Uterus (tissue), 4 donors: ENCODE measurements around the gene SRC. TPM values are rescaled to one million over a fixed set of nuclear protein-coding genes. Genes with fewer than 3 reads are reported as not detected.

Experiments
- DNase-seq, 2 donors: peaks; one replicate each; pipeline ENCODE4 v3.0.0-alpha.2; 2019 to 2020
- H3K27ac ChIP-seq, 2 donors: fragments of 200-600 bp; sonication (generic); 1 replicate in 1 of 2; 2 replicates in 1 of 2; pipeline ENCODE4 v1.5.1; 2016 to 2018
- H3K27me3 ChIP-seq, 2 donors: fragments of 200-600 bp; sonication (generic); one replicate each; pipeline ENCODE4 v1.5.1; 2018 to 2019; ENCODE audit warnings: control low read depth in 1 of 2
- H3K36me3 ChIP-seq, 2 donors: fragments of 200-600 bp; sonication (generic); one replicate each; pipeline ENCODE4 v1.5.1; 2019; ENCODE audit warnings: control low read depth in 1 of 2
- H3K4me1 ChIP-seq, 2 donors: fragments of 200-600 bp; sonication (generic); one replicate each; pipeline ENCODE4 v1.5.1; 2018 to 2019; ENCODE audit warnings: control low read depth in 1 of 2
- H3K4me3 ChIP-seq, 2 donors: fragments of 200-600 bp; sonication (generic); 1 replicate in 1 of 2; 2 replicates in 1 of 2; pipeline ENCODE4 v1.5.1; 2018 to 2019; ENCODE audit warnings: mild to moderate bottlenecking in 1 of 2
- H3K9me3 ChIP-seq, 2 donors: fragments of 200-600 bp; sonication (generic); one replicate each; pipeline ENCODE4 v1.5.1; 2019; ENCODE audit warnings: control low read depth in 1 of 2
- POLR2A ChIP-seq, 2 donors: fragments of 450-650 bp; IDR thresholded peaks; one replicate each; pipeline ENCODE4 v1.6.1; 2016; ENCODE audit warnings: antibody characterized with exemption in 2 of 2, mild to moderate bottlenecking in 1 of 2, moderate library complexity in 1 of 2
- intact Hi-C: fragments of 100-400 bp; cut with DNase I; formaldehyde crosslinking; loops from one replicate; pipeline ENCODE4 v1.15.1; 2023; ENCODE audit warnings: low total_unique reads
- total RNA-seq, 4 donors: library from RNA; depleted of rRNA in 3 of 4; stranded (reverse); fragments of >200 nt in 3 of 4; gene quantifications; one replicate each; pipeline versions ENCODE4 v1.1.0 to v1.2.4, GENCODE V29; 2014 to 2023
- TF ChIP-seq, protein P1 (sequence below), 4 experiments: fragments of 200-600 bp in 2 of 4; fragments of 450-650 bp in 2 of 4; sonication (generic) in 2 of 4; IDR thresholded peaks; one replicate each; pipeline ENCODE4 v1.5.1; 2016 to 2019; ENCODE audit warnings: antibody characterized with exemption in 4 of 4, mild to moderate bottlenecking in 2 of 4, moderate library complexity in 1 of 4
- donor health status: DM: yes; HTN: yes; CAD: no.

SRC gene
- total RNA-seq, 4 donors from 2014 or later: 25.0 to 110 (median 34.1) TPM

DNA sequence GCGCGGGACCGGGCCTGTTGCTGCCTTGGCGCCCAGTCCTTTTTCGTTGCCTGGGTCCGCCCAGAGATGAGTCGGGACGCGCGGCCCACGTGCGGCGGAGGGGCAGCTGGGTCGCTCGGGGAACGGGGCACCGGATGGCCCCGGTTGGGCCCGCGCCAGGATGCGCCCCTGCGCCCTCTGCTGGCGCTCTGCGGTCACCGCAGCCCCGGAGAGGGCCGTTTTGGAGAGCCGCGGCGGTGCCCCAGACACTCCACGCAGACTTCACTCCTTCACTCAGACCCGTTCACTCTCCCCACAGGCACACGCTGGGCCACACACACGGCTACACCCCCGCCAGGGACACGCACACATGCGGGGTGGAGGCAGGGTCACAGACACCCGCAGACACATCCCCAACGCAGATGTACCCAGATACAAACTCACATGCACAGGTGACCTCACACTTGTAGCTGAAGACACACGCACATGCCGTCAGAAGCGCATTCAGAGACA, 38.8 kb downstream of the SRC start:
- peak; percentile 57 to 81 for DNase-seq

DNA sequence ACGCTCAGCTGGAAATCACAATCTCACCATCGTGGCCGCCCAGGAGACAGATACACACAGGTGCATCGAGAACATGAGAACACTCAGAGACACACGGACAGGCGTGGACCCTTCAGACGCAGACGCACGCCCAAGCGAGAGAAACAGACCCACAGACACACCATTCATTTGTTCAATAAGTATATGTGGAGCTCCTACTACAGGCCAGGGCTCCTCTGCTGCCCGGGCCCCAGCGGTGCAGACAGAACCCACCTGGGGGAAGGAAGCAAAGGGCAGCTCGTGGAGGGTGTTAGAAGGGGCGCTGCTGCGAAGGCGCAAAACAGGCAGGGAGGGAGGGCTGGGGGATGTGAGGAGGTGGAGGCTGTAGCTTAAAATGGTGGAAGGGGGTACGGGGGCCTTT, 39.2 kb downstream of the SRC start:
- no peaks in the 10 kb centered on the region for H3K36me3 ChIP-seq
- DNase-seq: no peak
- no peak overlapping the region for H3K4me3 ChIP-seq
- intact Hi-C loops: loop anchor here (10.0 kb wide), 1 partner anchor 140 kb away; the partner anchor contains the start of genes BLCAP and NNAT
- H3K4me1 ChIP-seq: peaks cover 0 to 5% of the 10 kb centered on the region in 2 donors
- no peaks in the 10 kb centered on the region for H3K27me3 ChIP-seq
- TF ChIP-seq POLR2A (IDR thresholded peaks at IDR 0.05): no peak
- H3K27ac ChIP-seq: peak overlapping the region in 1 of 2 donors; percentile 59
- H3K9me3 ChIP-seq: no peaks in the 10 kb centered on the region

More for the DNA sequence above, 38.8 kb downstream of the SRC start:
- intact Hi-C loops: loop anchor here (5.0 to 10.0 kb wide), 2 partner anchors 102 to 140 kb away; partner anchors contain the start of genes BLCAP and NNAT
- Histone ChIP-seq H3K9me3 (no peaks in the 10 kb centered on the region), H3K27ac (peak overlapping the region; percentile 20 to 59), H3K4me3 (peak overlapping the region; percentile 2 to 46), H3K4me1 (peaks cover 0 to 5% of the 10 kb centered on the region in 2 donors), H3K27me3 (no peaks in the 10 kb centered on the region), H3K36me3 (no peaks in the 10 kb centered on the region)
- TF ChIP-seq, protein P1, sequence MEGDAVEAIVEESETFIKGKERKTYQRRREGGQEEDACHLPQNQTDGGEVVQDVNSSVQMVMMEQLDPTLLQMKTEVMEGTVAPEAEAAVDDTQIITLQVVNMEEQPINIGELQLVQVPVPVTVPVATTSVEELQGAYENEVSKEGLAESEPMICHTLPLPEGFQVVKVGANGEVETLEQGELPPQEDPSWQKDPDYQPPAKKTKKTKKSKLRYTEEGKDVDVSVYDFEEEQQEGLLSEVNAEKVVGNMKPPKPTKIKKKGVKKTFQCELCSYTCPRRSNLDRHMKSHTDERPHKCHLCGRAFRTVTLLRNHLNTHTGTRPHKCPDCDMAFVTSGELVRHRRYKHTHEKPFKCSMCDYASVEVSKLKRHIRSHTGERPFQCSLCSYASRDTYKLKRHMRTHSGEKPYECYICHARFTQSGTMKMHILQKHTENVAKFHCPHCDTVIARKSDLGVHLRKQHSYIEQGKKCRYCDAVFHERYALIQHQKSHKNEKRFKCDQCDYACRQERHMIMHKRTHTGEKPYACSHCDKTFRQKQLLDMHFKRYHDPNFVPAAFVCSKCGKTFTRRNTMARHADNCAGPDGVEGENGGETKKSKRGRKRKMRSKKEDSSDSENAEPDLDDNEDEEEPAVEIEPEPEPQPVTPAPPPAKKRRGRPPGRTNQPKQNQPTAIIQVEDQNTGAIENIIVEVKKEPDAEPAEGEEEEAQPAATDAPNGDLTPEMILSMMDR (IDR thresholded peaks at IDR 0.05): peak; percentile 77 to 97 (median 93)
- TF ChIP-seq POLR2A (IDR thresholded peaks at IDR 0.05): peak in 1 of 2 donors; percentile 13

DNA sequence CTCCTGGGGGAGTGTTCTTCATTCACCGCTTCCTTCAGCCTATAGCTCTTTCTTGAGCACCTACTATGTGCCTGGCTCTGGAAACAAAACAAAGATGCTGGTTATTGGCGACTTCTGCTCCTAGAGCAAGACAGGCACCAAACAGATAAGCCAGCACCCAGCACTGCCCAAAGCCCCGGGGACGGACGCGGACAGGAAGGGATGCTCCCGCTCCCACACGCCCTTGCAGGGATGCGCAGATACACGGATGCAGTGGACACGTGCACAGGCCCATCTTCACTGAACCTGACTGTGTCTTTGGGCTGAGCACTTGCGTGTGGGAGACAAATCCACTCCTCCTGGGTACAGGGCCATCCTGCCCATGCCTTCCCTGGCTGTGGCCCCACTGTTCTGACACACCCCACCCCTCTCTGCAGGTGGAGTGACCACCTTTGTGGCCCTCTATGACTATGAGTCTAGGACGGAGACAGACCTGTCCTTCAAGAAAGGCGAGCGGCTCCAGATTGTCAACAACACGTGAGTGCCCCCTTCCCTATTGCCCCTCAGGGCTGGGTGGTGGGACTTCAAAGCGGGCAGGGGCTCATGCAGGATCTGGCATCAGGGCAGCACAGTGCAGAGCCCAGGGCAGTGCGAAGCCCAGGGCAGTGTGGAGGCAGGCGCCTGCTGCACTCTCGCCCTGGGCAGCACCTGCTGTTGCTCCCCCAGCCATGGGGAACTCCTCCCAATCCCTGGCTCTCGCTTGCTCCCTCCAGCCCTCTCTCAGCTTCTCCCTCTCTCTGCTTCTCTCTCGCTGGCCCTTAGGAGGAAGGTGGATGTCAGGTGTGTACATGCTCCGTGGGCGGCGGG, 39.9 kb downstream of the SRC start:
- intact Hi-C loops: loop anchor here (10.0 kb wide), 1 partner anchor 139 kb away; the partner anchor contains the start of genes BLCAP and NNAT
- Histone ChIP-seq H3K27me3 (no peaks in the 10 kb centered on the region), H3K4me1 (peaks cover 0 to 5% of the 10 kb centered on the region in 2 donors), H3K9me3 (no peaks in the 10 kb centered on the region), H3K4me3 (no peak overlapping the region), H3K27ac (no peak overlapping the region), H3K36me3 (no peaks in the 10 kb centered on the region)
- peak in 1 of 2 donors; percentile 13 for DNase-seq
- TF ChIP-seq, protein P1 (IDR thresholded peaks at IDR 0.05): no peak
- no peak for TF ChIP-seq POLR2A (IDR thresholded peaks at IDR 0.05)

DNA sequence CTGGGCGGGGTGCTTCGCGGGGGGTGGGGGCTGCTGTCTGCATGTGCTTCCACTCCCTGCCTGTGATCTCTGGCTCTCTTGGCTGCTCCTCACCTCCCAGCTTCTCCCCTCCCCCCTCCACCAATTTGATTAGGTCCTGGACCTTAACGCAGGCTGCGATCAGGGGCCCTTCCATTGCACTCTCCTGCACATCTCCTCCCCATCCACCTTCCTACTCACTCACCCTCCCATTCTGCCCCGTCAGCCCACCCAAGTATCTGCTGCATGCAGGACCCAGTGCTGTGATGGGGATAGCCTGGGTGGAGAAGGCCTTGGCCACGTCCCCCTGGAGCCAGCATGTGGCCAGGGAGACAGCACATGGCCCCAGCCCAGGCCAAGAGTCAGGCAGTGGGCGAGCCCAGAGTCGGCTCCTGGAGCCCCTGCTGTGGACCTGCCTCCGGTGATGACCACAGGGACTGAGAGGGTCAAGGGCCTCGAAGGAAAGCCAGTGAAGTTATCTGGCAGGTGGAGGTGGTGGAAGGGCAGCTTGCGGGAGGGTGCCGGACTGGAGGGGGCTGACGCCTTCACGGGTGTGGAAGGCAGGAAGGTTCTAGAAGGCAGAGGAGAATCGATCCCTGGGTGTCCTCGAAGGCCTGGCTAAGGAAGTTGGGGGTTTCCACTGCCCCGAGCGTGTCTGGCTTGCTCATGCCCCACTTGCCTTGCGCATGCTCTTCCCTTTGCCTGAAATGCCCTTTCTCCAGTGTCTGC, 40.7 kb downstream of the SRC start:
- no peaks in the 10 kb centered on the region for H3K9me3 ChIP-seq
- H3K36me3 ChIP-seq: no peaks in the 10 kb centered on the region
- peaks cover 0 to 5% of the 10 kb centered on the region in 2 donors for H3K4me1 ChIP-seq
- H3K27me3 ChIP-seq: no peaks in the 10 kb centered on the region
- H3K27ac ChIP-seq: no peak overlapping the region
- H3K4me3 ChIP-seq: no peak overlapping the region
- TF ChIP-seq, protein P1 (IDR thresholded peaks at IDR 0.05): no peak
- TF ChIP-seq POLR2A (IDR thresholded peaks at IDR 0.05): no peak
- no peak for DNase-seq
- intact Hi-C loops: loop anchor here (10.0 kb wide), 1 partner anchor 138 kb away; the partner anchor contains the start of genes BLCAP and NNAT

DNA sequence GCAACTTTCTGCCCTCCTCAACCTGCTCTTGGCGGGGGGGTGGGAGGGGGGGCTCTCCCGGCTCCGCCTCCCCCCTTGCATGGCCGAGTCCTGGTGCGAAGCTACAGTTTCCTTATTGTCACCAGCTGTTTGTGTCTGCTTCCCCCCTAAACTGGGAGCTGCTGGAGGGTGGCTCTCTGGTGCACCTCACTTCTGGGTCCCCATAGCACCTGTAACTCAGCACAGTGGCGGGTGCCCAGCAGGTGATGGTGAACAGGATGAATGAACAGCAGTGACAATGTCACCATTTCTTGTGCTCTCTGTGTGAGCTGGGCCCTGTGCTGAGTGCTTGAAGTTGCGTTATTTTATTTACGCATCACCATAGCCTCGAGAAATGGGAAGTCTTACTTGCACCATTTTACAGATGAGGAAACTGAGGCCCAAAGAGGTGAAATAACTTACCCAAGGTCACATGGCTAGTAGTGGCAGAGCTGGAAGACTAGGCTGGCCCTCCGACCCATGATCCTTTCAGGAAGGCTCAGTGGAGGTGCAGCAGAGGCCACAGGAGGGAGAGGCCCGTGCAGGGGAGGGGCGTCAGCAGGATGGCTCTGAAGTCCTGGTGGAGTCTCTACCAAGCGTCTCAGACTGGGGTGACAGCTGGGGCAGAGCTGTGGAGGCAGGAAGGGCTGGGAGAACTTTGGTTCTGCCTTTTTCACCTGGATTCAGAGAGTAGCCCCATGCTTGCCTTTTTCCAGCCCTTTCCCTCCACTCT, 41.8 kb downstream of the SRC start:
- TF ChIP-seq POLR2A (IDR thresholded peaks at IDR 0.05): no peak
- TF ChIP-seq, protein P1 (IDR thresholded peaks at IDR 0.05): no peak
- H3K4me3 ChIP-seq: no peak overlapping the region
- intact Hi-C loops: loop anchor here (10.0 kb wide), 1 partner anchor 137 kb away; the partner anchor contains the start of genes BLCAP and NNAT
- no peak overlapping the region for H3K27ac ChIP-seq
- H3K27me3 ChIP-seq: no peaks in the 10 kb centered on the region
- H3K9me3 ChIP-seq: no peaks in the 10 kb centered on the region
- DNase-seq: no peak
- H3K4me1 ChIP-seq: peaks cover 0 to 5% of the 10 kb centered on the region in 2 donors
- no peaks in the 10 kb centered on the region for H3K36me3 ChIP-seq
